K562 (cell line): Measurements from ENCODE around the gene BTBD2. TPM values are rescaled to one million over a fixed set of nuclear protein-coding genes. Genes with fewer than 3 reads are reported as not detected.

ENCODE experiments used
- BHLHE40 ChIP-seq: IDR thresholded peaks from 2 replicates; pipeline ENCODE4 v1.6.1; 2011; ENCODE audit warnings: low read length, improper control_type of control experiment
- FOXA3 ChIP-seq, 2 experiments: fragments of 450-650 bp in 1 of 2; sonication (generic) in 1 of 2; formaldehyde crosslinking; IDR thresholded peaks in 1 of 2; conservative IDR thresholded peaks in 1 of 2; 2 replicates each; pipeline versions ENCODE4 v1.4.0 to v1.8.0; 2020 to 2022; ENCODE audit warnings: mild to moderate bottlenecking in 2 of 2, missing genetic modification reagents in 1 of 2
- KLF10 ChIP-seq: fragments of 250-450 bp; sonication (Bioruptor Pico); IDR thresholded peaks from 2 replicates; pipeline ENCODE4 v1.6.1; 2021; ENCODE audit warnings: matching md5 sums
- MTF1 ChIP-seq: fragments of 250-450 bp; sonication (Bioruptor Pico); IDR thresholded peaks from 2 replicates; pipeline ENCODE4 v1.9.0; 2021; ENCODE audit warnings: moderate library complexity, mild to moderate bottlenecking, inconsistent platforms, borderline replicate concordance
- NR4A1 ChIP-seq, 2 experiments: fragments of 250-450 bp in 1 of 2; fragments of 450-650 bp in 1 of 2; sonication (Bioruptor Pico) in 1 of 2; IDR thresholded peaks; 2 replicates each; pipeline versions ENCODE4 v1.4.0 to v1.6.1; 2016 to 2020; ENCODE audit warnings: mild to moderate bottlenecking in 2 of 2, missing compliant biosample characterization in 1 of 2, missing genetic modification characterization in 1 of 2, moderate library complexity in 1 of 2
- PHF8 ChIP-seq: fragments of 200-600 bp; sonication (generic); IDR thresholded peaks from 2 replicates; pipeline ENCODE4 v1.6.1; 2012; ENCODE audit warnings: mixed run types, mild to moderate bottlenecking, inconsistent platforms, low read length, moderate library complexity, borderline replicate concordance
- PHTF2 ChIP-seq: fragments of 250-450 bp; sonication (Bioruptor Pico); IDR thresholded peaks from 2 replicates; pipeline ENCODE4 v1.5.0; 2021; ENCODE audit warnings: mild to moderate bottlenecking
- SIN3B ChIP-seq: fragments of 450-650 bp; IDR thresholded peaks from 2 replicates; pipeline ENCODE4 v1.6.1; 2017; ENCODE audit warnings: low read depth, mild to moderate bottlenecking, moderate library complexity
- SMAD2 ChIP-seq: fragments of 150-350 bp; IDR thresholded peaks from 2 replicates; pipeline ENCODE4 v1.6.1; 2014; ENCODE audit warnings: low read depth, mild to moderate bottlenecking, low read length
- SMAD3 ChIP-seq: fragments of 450-650 bp; formaldehyde crosslinking; conservative IDR thresholded peaks from 2 replicates; pipeline ENCODE4 v1.4.0; 2020; ENCODE audit warnings: mild to moderate bottlenecking
- TEAD1 ChIP-seq, 2 experiments: fragments of 450-650 bp in 1 of 2; sonication (generic) in 1 of 2; formaldehyde crosslinking; IDR thresholded peaks; 2 replicates each; pipeline versions ENCODE4 v1.4.0 to v1.8.0; 2020 to 2022; ENCODE audit warnings: mild to moderate bottlenecking in 2 of 2, missing genetic modification reagents in 1 of 2
- TGIF2 ChIP-seq: sonication (generic); formaldehyde crosslinking; IDR thresholded peaks from 2 replicates; pipeline ENCODE4 v1.8.1; 2022; ENCODE audit warnings: mild to moderate bottlenecking, missing genetic modification reagents, moderate library complexity
- TRIM28 ChIP-seq: fragments of 450-650 bp; IDR thresholded peaks from 2 replicates; pipeline ENCODE4 v1.6.1; 2017
- ZNF140 ChIP-seq: fragments of 250-450 bp; sonication (Bioruptor Pico); IDR thresholded peaks from 2 replicates; pipeline ENCODE4 v1.8.0; 2021; ENCODE audit warnings: moderate library complexity, mild to moderate bottlenecking, inconsistent platforms
- ZNF143 ChIP-seq: sonication (generic); formaldehyde crosslinking; IDR thresholded peaks from 2 replicates; pipeline ENCODE4 v1.9.0; 2022; ENCODE audit warnings: mild to moderate bottlenecking, missing genetic modification reagents
- ZNF212 ChIP-seq: fragments of 450-650 bp; formaldehyde crosslinking; IDR thresholded peaks from 2 replicates; pipeline ENCODE4 v1.4.0; 2020; ENCODE audit warnings: mild to moderate bottlenecking
- ZNF354B ChIP-seq: fragments of 250-450 bp; sonication (Bioruptor Pico); IDR thresholded peaks from 2 replicates; pipeline ENCODE4 v1.4.0; 2020
- polyA plus RNA-seq, 8 experiments: library from polyadenylated mRNA; depleted of rRNA in 4 of 8; stranded (reverse) in 5 of 8; unstranded in 3 of 8; fragments of >200 nt; fragmentation: Nextera tagmentation in 2 of 8; fragmentation: Illumina TruSeq in 1 of 8; extraction: Ambion mirVana in 2 of 8; extraction: Trizol in 1 of 8; gene quantifications; 2 replicates each; pipeline versions ENCODE4 v1.2.1 to v1.2.3, GENCODE V29; 2011 to 2014; ENCODE audit warnings: inconsistent platforms in 1 of 8, missing spikeins in 1 of 8
- total RNA-seq, 7 experiments: library from RNA; depleted of rRNA in 6 of 7; stranded (reverse); fragments of >200 nt in 6 of 7; fragmentation: Illumina TruSeq in 2 of 7; extraction: Trizol in 2 of 7; gene quantifications; 2 replicates each; pipeline versions ENCODE4 v1.2.1 to v1.2.3, GENCODE V29; 2011 to 2021; ENCODE audit warnings: low replicate concordance in 1 of 7
- TF ChIP-seq, protein P1 (sequence below), 2 experiments: fragments of 450-650 bp; IDR thresholded peaks; 2 replicates each; pipeline ENCODE4 v1.6.1; 2018; ENCODE audit warnings: mild to moderate bottlenecking in 2 of 2, low read depth in 1 of 2; ENCODE audit not compliant: partially characterized antibody in 2 of 2
- TF ChIP-seq, protein P2 (sequence below), 2 experiments: IDR thresholded peaks; 2 replicates each; pipeline ENCODE4 v1.6.1; 2012; ENCODE audit warnings: improper control_type of control experiment in 2 of 2, low read depth in 2 of 2, low read length in 2 of 2, borderline replicate concordance in 1 of 2
- TF ChIP-seq, protein P3 (sequence below): fragments of 200-800 bp; sonication (Bioruptor generic); IDR thresholded peaks from 2 replicates; pipeline ENCODE4 v1.6.1; 2017; ENCODE audit warnings: missing genetic modification characterization, missing compliant biosample characterization

Gene BTBD2
- total and polyA plus RNA-seq, 9 of the 15 experiments (the other 6 are each of a cell fraction or from before 2014, with no cell fraction given): 0.10 to 15.6 (median 6.9) TPM

DNA sequence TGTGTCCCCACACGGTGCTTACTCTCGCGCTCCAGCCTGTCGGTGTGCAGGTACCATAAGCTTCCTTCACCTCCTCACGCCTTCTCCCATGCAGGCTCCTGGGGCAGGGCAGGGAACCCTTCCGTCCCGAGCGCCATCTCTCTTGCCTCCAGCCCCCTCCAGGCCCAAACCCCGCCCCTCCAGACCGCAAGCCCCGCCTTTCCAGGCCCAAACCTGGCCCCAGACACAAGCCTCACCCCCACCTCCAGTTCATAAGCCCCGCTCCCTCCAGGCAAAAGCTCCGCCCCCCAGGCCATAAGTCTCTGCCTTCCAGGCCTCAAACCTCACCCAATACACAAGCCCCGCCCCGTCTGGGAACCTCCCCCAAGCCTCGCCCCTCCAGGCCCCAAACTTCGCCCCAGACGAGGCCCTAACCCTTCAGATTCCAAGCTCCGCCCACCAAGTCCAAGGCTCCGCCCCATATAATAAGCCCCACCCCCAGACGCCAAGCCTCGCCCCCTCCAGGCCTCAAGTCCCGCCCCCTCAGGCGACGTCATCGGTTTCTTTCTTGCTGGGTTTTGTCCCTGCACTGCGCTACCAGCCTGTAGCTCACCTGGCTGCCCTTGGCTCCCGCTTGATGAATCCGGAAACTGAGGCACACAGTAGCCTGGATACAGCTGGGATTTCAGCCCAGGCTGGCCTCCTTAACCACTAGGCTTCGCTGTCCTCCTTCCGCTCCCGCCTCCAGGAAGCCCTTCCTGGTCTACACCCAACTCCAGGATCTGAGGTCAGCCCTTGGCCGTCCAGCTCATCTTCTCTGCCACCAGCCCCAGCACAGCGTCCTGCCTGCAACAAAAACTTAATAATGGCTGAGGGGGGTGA, 19.4 kb upstream of the BTBD2 start (continued):
- TF ChIP-seq, protein P1, sequence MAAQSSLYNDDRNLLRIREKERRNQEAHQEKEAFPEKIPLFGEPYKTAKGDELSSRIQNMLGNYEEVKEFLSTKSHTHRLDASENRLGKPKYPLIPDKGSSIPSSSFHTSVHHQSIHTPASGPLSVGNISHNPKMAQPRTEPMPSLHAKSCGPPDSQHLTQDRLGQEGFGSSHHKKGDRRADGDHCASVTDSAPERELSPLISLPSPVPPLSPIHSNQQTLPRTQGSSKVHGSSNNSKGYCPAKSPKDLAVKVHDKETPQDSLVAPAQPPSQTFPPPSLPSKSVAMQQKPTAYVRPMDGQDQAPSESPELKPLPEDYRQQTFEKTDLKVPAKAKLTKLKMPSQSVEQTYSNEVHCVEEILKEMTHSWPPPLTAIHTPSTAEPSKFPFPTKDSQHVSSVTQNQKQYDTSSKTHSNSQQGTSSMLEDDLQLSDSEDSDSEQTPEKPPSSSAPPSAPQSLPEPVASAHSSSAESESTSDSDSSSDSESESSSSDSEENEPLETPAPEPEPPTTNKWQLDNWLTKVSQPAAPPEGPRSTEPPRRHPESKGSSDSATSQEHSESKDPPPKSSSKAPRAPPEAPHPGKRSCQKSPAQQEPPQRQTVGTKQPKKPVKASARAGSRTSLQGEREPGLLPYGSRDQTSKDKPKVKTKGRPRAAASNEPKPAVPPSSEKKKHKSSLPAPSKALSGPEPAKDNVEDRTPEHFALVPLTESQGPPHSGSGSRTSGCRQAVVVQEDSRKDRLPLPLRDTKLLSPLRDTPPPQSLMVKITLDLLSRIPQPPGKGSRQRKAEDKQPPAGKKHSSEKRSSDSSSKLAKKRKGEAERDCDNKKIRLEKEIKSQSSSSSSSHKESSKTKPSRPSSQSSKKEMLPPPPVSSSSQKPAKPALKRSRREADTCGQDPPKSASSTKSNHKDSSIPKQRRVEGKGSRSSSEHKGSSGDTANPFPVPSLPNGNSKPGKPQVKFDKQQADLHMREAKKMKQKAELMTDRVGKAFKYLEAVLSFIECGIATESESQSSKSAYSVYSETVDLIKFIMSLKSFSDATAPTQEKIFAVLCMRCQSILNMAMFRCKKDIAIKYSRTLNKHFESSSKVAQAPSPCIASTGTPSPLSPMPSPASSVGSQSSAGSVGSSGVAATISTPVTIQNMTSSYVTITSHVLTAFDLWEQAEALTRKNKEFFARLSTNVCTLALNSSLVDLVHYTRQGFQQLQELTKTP (IDR thresholded peaks at IDR 0.05; ENCODE audit: low read depth in 1 of 2, partially characterized antibody in 2 of 2): no peak
- TF ChIP-seq PHF8: peak; percentile 53; the same call in 1 of the 2 replicates
- TF ChIP-seq ZNF354B (CRISPR knock-in tag): no peak
- TF ChIP-seq PHTF2 (CRISPR knock-in tag): no peak
- no peak; the same call in 1 of the 2 replicates for TF ChIP-seq SIN3B
- no peak for TF ChIP-seq BHLHE40
- TF ChIP-seq ZNF143 (CRISPR knock-in tag): 0 out of 2 replicates have a peak, but pooled peaks have one; percentile 42
- TF ChIP-seq SMAD3 (CRISPR knock-in tag): no peak
- TF ChIP-seq, protein P2, sequence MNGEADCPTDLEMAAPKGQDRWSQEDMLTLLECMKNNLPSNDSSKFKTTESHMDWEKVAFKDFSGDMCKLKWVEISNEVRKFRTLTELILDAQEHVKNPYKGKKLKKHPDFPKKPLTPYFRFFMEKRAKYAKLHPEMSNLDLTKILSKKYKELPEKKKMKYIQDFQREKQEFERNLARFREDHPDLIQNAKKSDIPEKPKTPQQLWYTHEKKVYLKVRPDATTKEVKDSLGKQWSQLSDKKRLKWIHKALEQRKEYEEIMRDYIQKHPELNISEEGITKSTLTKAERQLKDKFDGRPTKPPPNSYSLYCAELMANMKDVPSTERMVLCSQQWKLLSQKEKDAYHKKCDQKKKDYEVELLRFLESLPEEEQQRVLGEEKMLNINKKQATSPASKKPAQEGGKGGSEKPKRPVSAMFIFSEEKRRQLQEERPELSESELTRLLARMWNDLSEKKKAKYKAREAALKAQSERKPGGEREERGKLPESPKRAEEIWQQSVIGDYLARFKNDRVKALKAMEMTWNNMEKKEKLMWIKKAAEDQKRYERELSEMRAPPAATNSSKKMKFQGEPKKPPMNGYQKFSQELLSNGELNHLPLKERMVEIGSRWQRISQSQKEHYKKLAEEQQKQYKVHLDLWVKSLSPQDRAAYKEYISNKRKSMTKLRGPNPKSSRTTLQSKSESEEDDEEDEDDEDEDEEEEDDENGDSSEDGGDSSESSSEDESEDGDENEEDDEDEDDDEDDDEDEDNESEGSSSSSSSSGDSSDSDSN (IDR thresholded peaks at IDR 0.05; ENCODE audit: borderline replicate concordance in 1 of 2, low read depth in 2 of 2, low read length in 2 of 2): no peak
- TF ChIP-seq KLF10 (CRISPR knock-in tag): no peak
- TF ChIP-seq ZNF212: no peak
- no peak for TF ChIP-seq ZNF140 (CRISPR knock-in tag)
- TF ChIP-seq, protein P3, sequence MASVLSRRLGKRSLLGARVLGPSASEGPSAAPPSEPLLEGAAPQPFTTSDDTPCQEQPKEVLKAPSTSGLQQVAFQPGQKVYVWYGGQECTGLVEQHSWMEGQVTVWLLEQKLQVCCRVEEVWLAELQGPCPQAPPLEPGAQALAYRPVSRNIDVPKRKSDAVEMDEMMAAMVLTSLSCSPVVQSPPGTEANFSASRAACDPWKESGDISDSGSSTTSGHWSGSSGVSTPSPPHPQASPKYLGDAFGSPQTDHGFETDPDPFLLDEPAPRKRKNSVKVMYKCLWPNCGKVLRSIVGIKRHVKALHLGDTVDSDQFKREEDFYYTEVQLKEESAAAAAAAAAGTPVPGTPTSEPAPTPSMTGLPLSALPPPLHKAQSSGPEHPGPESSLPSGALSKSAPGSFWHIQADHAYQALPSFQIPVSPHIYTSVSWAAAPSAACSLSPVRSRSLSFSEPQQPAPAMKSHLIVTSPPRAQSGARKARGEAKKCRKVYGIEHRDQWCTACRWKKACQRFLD: no peak
- TF ChIP-seq SMAD2: no peak
- TF ChIP-seq TGIF2: no peak
- TF ChIP-seq MTF1 (CRISPR knock-in tag): no peak
- TF ChIP-seq TEAD1 (CRISPR knock-in tag; IDR thresholded peaks at IDR 0.05): peak in 1 of 2 experiments; percentile 62; a peak in 1 of 4 replicates
- no peak for TF ChIP-seq TRIM28
- TF ChIP-seq NR4A1 (CRISPR knock-in tag; IDR thresholded peaks at IDR 0.05): no peak
- TF ChIP-seq NR4A1 (tag; IDR thresholded peaks at IDR 0.05): no peak
- peak in 1 of 2 experiments; percentile 57; a peak in 1 of 4 replicates for TF ChIP-seq FOXA3 (CRISPR knock-in tag; conservative IDR thresholded peaks at IDR 0.05 in 1 of 2, IDR thresholded peaks at IDR 0.05 in 1 of 2)
